Activated T-helper 2 cell treated with anti-CD3 and anti-CD28 coated beads, Interferon-gamma antibody, Interleukin-2, Interleukin-4, amounts not matched to agents 10 μg/mL and 5 μg/mL and 100 μg/mL, durations not matched to agents 14 hours and 24 hours and 36 hours (primary cell): ENCODE results near the gene DOCK3. TPM values are rescaled to one million over a fixed set of nuclear protein-coding genes. Genes with fewer than 3 reads are reported as not detected.

Source experiments
- DNase-seq: peaks from one replicate; pipeline ENCODE4 v3.0.0; 2021; ENCODE audit warnings: low spot score
- H3K27ac Mint-ChIP-seq: one replicate; pipeline ENCODE4 v1.8.0; 2021; ENCODE audit warnings: mixed read lengths
- H3K27me3 Mint-ChIP-seq: one replicate; pipeline ENCODE4 v1.8.0; 2021; ENCODE audit warnings: low read depth, mixed read lengths
- H3K36me3 Mint-ChIP-seq: one replicate; pipeline ENCODE4 v1.8.0; 2021; ENCODE audit warnings: low read depth, mixed read lengths
- H3K4me1 Mint-ChIP-seq: one replicate; pipeline ENCODE4 v1.8.0; 2021; ENCODE audit warnings: low read depth, mixed read lengths
- H3K4me3 Mint-ChIP-seq: one replicate; pipeline ENCODE4 v1.8.0; 2021; ENCODE audit warnings: low read depth, mild to moderate bottlenecking, moderate library complexity, mixed read lengths
- H3K9me3 Mint-ChIP-seq: one replicate; pipeline ENCODE4 v1.8.0; 2021; ENCODE audit warnings: mixed read lengths
- intact Hi-C: fragments of 100-400 bp; cut with micrococcal nuclease; formaldehyde crosslinking; loops from one replicate; pipeline ENCODE4 v1.15.1; 2023
- total RNA-seq: library from RNA; stranded (reverse); gene quantifications from 2 replicates; pipeline ENCODE4 v1.2.3, GENCODE V29; 2022

DOCK3 gene
- total RNA-seq, 1 donor from 2014 or later: 1.4 TPM

DNA sequence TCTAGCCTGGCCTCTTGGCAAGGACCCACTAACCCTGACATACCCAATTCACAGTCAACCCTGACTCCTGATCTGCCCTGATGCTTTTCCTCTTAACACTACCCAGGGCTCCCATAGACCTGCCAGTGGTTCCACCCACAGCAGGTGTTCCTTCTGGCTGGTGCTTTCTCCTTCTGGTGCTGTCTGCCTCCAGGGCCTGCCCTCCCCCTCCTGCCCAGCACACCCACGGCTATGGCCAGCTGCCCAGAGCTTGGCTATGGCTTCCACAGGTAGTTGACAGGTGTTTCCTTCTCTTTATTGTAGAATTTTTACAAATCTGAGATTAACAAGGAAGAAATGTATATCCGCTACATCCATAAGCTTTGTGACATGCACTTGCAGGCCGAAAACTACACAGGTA, 663.9 kb downstream of the DOCK3 start:
- no peak for DNase-seq
- Mint-ChIP-seq H3K4me1 (no peaks in the 10 kb centered on the region), H3K27ac (no peak overlapping the region), H3K9me3 (no peaks in the 10 kb centered on the region), H3K36me3 (no peaks in the 10 kb centered on the region), H3K27me3 (no peaks in the 10 kb centered on the region), H3K4me3 (no peak overlapping the region)
- intact Hi-C loops: no loop called here

DNA sequence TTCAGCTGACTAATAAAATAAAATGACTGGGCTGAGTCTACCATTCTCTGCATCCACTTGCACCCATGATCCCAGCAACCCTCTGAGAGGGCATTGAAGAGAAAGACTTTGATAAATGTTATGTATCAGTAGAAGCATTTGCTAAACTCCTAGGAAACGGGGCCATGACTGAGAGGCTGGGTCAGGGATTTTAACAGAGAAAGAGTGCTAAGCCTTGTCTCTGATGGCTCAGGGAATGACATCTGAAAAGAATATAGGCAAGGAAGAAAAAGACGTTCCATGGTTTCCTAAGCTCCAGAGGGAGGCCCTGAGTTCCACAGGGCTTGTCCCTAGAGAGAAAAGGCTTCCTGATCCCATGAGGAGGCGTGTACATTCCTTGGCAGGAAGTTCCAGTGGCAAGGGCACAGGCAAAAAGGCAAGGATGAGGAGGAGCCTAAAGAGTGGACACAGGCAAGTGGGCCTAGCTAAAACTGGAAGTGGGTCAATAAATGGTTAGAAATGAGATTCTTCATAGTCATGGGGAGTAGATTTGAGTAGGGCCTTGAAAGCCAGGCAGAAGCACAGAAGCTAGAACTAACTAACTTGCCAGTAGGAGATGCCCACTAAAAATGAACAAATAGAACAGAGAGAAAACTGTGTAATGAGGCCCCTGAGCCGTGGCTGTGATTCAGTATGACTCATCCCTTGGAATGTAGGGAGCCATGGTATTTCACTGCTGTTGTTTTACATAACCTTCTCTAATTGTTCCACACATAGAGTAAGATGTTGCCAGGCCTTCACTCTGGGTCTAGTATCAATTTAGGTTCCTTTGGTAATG, 665.5 kb downstream of the DOCK3 start:
- Mint-ChIP-seq H3K4me3 (no peak overlapping the region), H3K27ac (no peak overlapping the region), H3K9me3 (no peaks in the 10 kb centered on the region), H3K36me3 (no peaks in the 10 kb centered on the region), H3K4me1 (no peaks in the 10 kb centered on the region), H3K27me3 (no peaks in the 10 kb centered on the region)
- intact Hi-C loops: no loop called here
- no peak for DNase-seq

DNA sequence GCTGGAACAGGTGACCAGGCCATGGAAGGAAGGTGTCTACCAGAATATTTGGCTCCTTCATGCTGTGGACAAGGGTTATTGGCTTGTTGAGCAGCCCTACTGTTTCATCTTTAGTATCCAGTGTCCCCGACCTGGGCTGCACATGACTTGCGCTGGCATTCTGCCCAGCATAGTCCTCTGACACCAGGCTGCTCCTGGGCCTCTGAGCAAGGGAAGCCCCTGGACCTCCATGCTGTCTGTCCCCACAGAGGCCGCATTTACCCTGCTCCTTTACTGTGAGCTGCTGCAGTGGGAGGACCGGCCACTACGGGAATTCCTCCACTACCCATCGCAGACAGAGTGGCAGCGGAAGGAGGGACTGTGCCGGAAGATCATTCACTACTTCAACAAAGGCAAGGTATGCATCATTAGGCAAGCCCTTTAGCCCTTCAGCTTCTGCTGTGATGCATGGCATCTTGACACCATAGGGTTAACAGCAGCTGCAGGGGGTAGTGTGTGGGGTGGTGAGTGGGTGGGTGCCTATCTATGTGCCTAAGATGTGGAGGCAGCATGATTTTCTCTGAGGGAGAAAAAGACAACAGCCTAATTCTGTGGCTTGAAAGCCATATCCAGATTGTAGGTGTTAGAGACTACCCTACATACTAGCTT, 666.4 kb downstream of the DOCK3 start:
- H3K4me1 Mint-ChIP-seq: no peaks in the 10 kb centered on the region
- no peaks in the 10 kb centered on the region for H3K36me3 Mint-ChIP-seq
- no peak overlapping the region for H3K4me3 Mint-ChIP-seq
- no peaks in the 10 kb centered on the region for H3K27me3 Mint-ChIP-seq
- no peak overlapping the region for H3K27ac Mint-ChIP-seq
- H3K9me3 Mint-ChIP-seq: no peaks in the 10 kb centered on the region
- no peak for DNase-seq
- intact Hi-C loops: no loop called here

DNA sequence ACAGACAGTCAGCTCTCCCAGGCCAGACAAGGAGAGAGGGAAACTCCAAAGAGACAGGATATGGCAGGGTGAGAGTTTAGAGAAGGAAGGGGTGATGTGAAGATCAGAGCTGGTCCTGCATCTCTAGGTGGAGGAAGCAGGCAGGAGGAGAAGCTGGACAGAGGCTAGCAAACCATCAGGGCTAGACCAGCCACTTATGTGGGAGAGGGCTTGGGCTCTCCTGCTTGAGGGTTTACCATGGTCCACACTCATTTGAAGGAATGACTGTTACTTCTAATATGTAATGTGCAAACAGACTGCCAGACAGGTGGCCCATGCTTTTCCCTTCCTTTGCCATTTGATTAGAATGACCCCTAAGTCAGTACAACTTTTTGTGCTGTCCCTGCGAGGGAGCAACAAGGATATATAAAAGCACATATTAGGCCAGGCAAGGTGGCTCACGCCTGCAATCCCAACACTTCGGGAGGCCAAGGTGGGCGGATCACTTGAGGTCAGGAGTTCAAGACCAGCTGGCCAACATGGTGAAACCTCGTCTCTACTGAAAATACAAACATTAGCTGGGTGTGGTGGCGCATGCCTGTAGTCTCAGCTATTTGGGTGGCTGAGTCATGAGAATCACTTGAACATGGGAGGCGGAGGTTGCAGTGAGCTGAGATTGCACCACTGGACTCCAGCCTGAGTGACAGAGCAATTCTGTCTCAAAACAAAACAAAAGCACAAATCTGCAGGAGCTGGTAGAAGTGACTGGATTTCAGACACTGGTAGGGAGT, 669.4 kb downstream of the DOCK3 start:
- DNase-seq: no peak
- Mint-ChIP-seq H3K9me3 (no peaks in the 10 kb centered on the region), H3K27ac (no peak overlapping the region), H3K36me3 (no peaks in the 10 kb centered on the region), H3K4me3 (no peak overlapping the region), H3K27me3 (peaks cover 1% of the 10 kb centered on the region), H3K4me1 (no peaks in the 10 kb centered on the region)
- intact Hi-C loops: no loop called here

DNA sequence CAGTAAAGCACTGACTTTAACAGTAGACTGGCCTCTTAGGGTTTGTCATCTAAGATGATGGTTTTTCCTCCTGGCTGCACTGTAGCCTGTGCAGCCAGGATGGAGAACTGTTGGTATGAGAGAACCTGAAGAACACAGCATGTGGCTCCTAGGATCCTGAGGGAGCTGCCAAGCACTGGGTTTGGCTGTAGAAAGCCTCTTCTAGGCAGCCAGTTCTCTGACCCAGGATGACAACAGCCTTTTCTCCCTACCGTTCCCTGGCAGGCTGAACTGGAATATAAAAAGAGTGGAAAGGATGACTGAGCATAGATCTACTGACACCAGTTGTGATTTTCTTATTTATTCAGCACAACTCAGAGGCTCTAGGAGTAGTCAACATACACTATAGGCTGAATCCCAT, 676.0 kb downstream of the DOCK3 start:
- Mint-ChIP-seq H3K9me3 (no peaks in the 10 kb centered on the region), H3K27ac (no peak overlapping the region), H3K36me3 (no peaks in the 10 kb centered on the region), H3K27me3 (peaks cover 1% of the 10 kb centered on the region), H3K4me3 (no peak overlapping the region), H3K4me1 (no peaks in the 10 kb centered on the region)
- no peak for DNase-seq
- intact Hi-C loops: no loop called here

DNA sequence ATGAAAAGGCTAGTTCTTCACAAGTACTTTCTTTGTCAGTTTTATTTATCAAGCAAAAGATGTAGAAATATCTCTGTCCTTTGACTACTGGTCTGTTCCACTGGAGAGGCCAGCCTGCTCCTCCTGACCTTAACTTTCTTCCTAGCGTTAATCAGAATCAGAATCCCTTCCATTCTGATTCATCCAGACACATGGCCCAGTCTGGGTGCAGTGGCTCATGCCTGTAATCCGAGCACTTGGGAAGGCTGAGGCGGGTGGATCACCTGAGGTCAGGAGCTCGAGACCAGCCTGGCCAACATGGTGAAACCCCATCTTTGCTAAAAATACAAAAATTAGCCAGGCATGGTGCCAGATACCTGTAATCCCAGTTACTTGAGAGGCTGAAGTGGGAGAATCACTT, 678.4 kb downstream of the DOCK3 start:
- Mint-ChIP-seq H3K4me1 (no peaks in the 10 kb centered on the region), H3K27ac (no peak overlapping the region), H3K36me3 (no peaks in the 10 kb centered on the region), H3K4me3 (no peak overlapping the region), H3K9me3 (no peaks in the 10 kb centered on the region), H3K27me3 (no peaks in the 10 kb centered on the region)
- no peak for DNase-seq
- intact Hi-C loops: no loop called here

DNA sequence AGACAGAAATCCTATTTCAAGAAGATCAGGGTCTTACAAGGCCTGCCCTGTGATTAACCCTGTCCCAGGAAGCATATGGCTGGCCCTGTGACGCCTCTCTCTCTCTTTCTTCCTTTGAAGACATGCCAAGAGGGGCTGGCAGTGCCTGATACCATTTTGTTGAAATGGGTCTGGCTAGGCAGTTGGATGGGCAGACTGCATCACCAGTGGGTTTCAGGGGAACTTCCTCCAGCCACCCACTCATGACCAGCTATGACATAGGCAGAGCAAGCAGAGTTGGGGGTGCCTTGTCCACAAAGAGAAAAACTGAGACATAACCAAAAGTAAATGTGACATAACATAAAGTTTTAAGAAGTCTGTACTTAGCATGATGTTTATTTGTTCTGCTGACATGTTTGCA, 679.0 kb downstream of the DOCK3 start:
- Mint-ChIP-seq H3K4me1 (no peaks in the 10 kb centered on the region), H3K36me3 (no peaks in the 10 kb centered on the region), H3K4me3 (no peak overlapping the region), H3K9me3 (no peaks in the 10 kb centered on the region), H3K27ac (no peak overlapping the region), H3K27me3 (no peaks in the 10 kb centered on the region)
- intact Hi-C loops: no loop called here
- no peak for DNase-seq

DNA sequence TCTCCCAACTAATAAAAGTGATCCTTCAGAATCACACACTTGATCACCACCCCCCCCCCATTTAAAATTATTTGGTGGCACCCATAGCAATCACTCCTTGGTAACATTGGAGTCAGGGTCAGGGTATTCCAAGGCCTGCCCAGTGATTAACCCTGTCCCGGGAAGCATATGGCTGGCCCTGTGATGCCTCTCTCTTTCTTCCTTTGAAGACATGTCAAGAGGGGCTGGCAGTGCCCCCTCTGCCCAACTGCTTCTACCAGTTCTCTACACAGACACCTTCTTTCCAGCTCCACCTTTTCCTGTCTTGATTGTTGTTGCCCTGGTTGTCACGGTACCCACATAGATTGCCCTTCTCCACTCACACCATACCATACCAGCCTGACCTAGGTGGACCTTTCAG, 679.4 kb downstream of the DOCK3 start:
- H3K36me3 Mint-ChIP-seq: no peaks in the 10 kb centered on the region
- DNase-seq: no peak
- no peak overlapping the region for H3K27ac Mint-ChIP-seq
- no peaks in the 10 kb centered on the region for H3K4me1 Mint-ChIP-seq
- H3K27me3 Mint-ChIP-seq: no peaks in the 10 kb centered on the region
- H3K9me3 Mint-ChIP-seq: no peaks in the 10 kb centered on the region
- no peak overlapping the region for H3K4me3 Mint-ChIP-seq
- intact Hi-C loops: no loop called here

DNA sequence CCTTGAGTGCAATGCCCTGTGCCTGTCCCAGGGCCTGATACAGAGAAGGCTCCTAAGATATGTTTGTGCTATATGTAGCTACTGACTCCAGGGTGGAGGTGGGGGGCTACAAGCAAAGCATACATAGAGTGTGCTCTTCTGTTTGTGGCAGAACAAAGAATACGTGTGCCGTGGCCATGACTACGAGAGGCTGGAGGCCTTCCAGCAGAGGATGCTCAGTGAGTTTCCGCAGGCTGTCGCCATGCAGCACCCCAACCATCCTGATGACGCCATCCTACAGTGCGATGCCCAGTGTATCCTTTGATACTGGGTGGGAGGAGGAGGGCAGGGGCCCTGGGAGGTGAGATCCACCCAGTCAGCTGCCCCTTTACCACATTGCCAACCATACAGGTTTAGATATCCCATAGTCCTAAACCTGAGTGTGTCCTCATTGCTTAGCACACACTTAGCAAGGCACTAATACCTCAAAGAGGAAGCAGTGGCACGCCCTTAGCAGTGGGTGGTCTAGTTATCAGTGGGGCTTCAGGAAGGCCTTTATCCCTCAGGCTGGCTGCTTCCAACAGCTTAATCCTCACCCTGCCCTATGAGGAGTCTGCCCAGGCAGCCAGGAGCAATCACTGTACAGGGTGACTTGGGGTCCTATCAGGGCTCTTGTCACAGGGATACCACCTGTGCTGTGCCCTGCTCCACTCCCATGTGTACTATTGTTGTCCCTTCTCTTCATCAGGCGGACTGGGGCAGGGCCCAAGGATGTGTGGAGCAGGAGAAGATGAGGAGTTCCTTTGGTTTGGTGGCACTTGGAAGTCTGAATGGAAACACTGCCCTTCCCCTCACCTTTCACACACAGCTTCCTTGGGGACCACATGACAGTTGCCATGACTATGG, 680.2 kb downstream of the DOCK3 start:
- H3K27ac Mint-ChIP-seq: no peak overlapping the region
- DNase-seq: no peak
- intact Hi-C loops: no loop called here
- H3K4me1 Mint-ChIP-seq: no peaks in the 10 kb centered on the region
- no peak overlapping the region for H3K4me3 Mint-ChIP-seq
- H3K9me3 Mint-ChIP-seq: no peaks in the 10 kb centered on the region
- no peaks in the 10 kb centered on the region for H3K27me3 Mint-ChIP-seq
- H3K36me3 Mint-ChIP-seq: no peaks in the 10 kb centered on the region

DNA sequence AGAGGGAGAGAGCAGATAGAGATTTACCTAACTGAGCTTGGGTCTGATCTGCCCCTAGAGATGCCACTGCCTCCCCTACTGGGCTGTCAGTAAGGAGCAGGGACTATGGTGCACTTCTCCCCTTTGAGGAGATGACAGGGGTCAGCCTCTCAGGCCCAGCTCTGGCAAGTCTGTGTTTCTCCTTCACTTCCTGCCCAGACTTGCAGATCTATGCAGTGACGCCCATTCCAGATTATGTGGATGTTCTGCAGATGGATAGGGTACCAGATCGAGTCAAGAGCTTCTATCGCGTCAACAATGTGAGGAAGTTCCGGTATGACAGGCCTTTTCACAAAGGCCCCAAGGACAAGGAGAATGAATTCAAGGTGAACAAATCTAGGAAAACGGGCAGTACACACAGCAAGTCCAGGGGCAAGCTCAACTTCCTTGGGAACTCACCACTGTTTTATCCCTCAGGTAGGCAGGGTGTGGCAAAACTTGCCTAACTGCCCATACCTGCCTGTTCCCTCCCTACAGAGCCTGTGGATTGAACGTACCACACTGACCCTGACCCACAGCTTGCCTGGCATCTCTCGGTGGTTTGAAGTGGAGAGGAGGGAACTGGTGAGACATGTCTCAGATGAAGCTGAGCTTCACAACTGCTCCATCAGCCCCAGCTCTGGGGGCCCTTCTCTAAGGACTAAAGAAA, 681.3 kb downstream of the DOCK3 start:
- no peaks in the 10 kb centered on the region for H3K36me3 Mint-ChIP-seq

DNA sequence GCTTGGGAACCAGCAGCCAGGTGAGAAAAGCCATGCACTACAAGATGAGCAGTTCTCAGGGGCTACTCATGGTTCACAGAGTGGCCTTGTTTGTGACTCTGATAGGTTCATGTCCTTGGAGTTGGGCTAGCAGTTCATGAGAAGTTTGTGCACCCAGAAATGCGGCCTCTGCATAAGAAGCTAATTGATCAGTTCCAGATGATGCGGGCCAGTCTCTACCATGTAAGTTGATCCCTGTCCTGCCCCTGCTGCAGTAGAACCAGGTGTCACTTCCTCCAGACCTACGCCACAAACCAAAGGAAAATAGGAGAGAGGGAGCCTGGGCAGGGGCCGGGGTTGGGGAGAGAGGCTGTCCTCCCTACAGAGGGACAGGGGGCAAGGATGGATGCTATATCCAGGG, 683.1 kb downstream of the DOCK3 start:
- Mint-ChIP-seq H3K27ac (no peak overlapping the region), H3K27me3 (no peaks in the 10 kb centered on the region), H3K4me3 (no peak overlapping the region)

More for the DNA sequence above, 681.3 kb downstream of the DOCK3 start:
- intact Hi-C loops: no loop called here
- Mint-ChIP-seq H3K4me1 (no peaks in the 10 kb centered on the region), H3K27me3 (no peaks in the 10 kb centered on the region), H3K27ac (no peak overlapping the region), H3K4me3 (no peak overlapping the region), H3K9me3 (no peaks in the 10 kb centered on the region)
- no peak for DNase-seq

DNA sequence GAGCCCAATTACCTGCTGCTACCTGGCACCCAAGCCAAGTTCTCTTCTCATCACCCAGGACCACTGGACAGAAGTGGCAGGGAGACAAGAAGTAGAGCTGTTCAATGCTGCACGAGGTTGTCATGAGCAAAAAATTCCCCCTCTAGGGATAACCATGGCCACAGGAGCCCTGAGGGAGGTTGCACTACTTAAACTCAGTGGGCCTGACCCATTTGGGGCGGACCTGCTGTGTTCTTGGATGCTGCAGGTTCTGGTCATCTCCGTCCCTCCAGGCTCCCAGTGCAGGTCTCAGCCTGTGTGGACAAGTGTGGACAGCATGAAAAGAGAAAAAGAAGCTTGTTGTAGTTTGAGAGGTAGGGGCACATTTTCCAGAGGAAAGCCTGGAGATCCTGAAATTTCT, 684.3 kb downstream of the DOCK3 start:
- Mint-ChIP-seq H3K36me3 (no peaks in the 10 kb centered on the region), H3K9me3 (no peaks in the 10 kb centered on the region), H3K27ac (no peak overlapping the region), H3K4me1 (no peaks in the 10 kb centered on the region), H3K4me3 (no peak overlapping the region), H3K27me3 (no peaks in the 10 kb centered on the region)
- intact Hi-C loops: no loop called here
- DNase-seq: no peak

More for the DNA sequence above, 683.1 kb downstream of the DOCK3 start:
- H3K9me3 Mint-ChIP-seq: no peaks in the 10 kb centered on the region
- H3K36me3 Mint-ChIP-seq: no peaks in the 10 kb centered on the region
- no peaks in the 10 kb centered on the region for H3K4me1 Mint-ChIP-seq
- no peak for DNase-seq
- intact Hi-C loops: no loop called here
